NCI-H128 (cell line): ENCODE data around the gene RNF166.

ENCODE experiments used
- DNase-seq: peaks from one replicate; lab custom pipeline; 2025; ENCODE audit not compliant: unreplicated experiment; lab: John Stamatoyannopoulos, UW

Gene RNF166

DNA sequence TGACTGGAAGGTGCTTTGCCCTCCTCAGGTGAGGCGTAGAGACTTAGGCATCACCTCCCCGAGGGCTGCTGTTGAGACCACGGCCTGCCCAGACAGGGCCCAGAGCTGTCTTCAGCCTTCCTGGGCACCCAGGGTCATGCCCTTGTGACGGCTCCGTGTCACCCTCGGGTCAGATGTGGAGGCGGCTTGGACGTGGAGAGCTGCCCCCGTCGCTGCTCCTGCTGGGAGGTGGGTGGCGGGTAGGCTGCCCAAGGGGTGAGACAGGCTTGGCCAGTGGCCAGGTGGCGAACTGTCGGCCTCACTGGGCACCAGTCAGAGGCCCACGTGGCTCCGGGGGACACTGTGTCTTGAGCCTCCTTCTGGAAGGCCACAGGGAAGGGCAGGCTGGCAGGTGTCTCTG, 11.0 kb downstream of the RNF166 start:
- no peak for DNase-seq

DNA sequence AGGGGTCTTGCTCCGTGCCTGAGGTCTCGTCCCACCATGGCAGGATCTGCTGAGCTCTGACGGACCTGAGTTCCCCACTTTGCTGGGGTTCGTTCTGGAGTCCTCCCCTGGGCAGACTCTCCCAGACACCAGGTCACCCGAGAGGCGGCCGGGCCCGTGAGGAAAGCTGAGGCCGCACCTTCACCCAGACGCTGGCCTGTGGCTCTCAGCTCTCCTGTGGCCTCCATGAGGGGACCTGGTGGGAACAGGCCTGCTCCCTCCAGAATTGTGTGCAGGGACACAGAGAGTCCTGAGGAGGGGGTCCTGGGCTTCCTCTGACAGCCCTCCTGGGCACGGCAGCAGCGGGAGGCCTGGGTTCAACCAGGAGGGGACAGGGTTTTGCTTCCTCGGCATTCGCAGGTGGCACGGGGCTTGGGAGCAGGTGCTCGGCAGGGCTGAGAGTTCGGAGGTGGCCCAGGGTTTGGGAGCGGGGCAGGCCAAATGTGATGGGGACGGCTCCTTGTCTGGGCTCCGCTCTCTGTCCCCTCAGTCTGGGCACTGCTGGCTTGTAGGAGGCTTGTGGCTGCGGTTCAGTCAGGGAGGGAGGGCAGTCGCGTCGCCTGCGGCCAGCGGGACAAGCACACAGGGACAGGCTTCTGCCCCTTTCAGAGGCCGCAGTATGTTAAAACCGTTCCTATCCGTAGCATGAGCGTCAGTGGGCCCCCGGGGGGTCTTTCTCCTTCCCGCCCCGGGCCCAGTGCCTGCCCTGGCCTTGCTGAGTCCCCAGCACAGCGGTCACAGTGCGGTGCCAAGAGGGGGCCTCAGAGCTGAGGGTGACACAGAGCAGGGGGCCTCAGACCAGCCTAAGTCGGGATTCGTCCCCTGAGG, 11.8 kb downstream of the RNF166 start:
- DNase-seq = no peak

DNA sequence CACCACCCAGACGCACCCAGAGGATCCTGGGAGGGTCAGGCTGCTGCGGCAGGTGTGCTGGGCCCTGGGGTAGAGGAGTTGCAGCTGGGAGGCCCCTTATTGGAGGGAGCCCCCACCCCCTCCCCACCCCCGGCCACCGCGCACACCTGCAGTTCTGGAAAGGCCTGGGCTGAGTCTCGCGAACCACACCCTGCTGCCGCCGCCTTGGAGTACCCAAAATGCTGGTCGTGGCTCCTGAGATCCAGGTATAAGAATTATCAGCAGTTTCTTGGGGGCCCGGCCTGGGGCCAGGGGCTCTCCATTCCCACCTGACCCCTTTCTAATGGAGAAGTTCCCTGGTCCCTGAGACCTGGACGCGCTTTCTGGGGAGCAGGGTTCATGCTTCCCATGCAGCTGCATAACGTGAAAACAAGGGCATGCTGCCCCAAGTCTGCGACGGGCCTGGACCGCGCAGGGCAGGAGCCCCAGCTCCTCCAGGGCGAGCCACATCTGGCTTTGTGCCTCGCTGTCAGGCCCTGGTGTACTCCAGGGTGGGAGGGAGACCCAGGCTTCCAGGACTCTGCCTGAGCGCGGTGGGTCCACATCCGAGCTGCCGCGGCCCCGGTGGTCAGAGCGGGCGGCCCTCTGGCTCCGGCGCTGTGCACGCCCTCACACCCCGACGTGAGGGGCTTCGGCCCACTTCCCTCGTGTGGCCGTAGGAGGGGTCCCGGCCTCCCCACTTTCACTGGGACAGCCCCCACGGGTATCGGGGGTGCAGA, 12.6 kb downstream of the RNF166 start:
- no peak for DNase-seq

DNA sequence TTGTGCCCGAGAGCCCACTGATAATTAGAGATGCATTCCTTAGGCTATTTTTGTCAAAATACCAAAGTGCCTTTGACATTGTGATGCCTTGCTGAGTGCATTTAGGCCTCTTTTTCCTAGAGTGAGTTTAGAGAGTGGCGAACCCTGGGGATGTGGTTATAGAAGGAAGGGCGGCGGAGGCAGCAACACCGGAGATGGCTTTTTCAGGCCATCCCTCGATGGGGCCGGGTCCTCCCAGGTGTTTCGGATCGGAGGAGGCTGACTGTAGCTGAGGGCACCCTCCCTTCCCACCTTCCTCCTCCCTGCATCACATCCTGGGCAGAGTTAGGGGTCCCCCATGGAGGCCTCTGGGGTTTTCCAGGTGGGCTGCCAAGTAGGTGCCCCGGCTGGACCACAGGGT, 13.3 kb downstream of the RNF166 start:
- no peak for DNase-seq

DNA sequence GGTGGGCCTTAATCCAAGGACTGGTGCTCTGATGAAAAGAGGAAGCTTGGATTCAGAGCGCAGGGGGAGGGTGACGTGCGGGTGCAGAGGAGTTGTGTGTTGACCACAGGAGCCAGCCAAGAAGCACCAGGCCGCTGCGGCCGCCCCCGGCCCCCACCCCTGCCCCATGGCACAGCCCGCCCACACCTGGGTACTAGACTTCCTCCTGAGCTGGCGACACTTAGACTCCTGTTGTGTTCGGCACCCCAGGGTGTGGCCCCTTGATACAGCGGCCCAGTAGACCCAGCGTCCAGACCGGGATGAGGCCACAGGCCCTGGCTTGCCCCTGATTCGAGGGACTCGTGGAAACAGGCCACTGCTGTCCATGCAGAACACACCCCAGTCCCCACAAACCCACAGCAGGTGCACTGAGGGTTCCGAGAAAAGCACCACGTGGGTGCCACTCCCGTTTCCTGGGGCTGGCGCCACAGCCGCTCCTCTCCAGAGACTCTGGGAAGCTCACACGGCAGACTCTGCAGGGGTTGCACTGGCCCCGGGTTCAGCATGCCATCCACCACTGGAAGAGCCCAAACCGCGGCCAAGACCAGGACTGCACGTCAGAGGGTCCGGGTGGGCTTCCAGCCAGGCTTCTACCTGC, 14.2 kb downstream of the RNF166 start:
- DNase-seq = no peak

DNA sequence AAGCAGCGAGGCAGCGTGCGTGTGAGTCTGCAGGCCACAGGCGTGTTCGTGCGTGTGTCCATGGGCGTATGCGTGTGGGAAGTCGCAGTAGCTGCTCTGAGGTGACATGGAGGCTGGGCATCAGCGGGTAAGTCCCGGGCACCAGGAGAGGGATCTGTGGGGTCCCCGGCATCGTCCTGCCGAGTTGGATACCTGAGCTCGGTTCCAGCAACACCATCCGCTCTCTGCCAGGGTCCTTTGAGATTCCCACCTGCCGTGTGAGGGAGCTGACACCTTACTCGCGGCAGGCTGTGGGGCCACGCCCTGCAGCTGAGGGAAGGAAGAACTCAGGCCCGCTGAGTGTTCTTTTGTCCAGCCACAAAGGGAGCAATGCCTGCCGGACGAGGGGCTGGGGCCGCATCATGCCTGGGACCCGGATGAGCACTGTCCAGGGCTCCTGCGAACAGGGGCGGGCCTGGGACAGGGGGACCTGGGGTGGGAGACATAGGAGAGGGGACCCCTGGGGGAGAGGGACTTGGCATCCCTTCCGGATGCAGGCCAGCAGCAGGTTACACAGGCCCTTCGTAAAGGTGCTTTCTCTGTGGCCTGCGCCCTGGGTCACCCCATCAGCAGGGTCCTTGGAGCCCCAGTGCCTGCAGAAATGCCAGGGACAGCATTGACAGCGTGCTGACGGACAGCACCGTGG, 14.9 kb downstream of the RNF166 start:
- DNase-seq = no peak

DNA sequence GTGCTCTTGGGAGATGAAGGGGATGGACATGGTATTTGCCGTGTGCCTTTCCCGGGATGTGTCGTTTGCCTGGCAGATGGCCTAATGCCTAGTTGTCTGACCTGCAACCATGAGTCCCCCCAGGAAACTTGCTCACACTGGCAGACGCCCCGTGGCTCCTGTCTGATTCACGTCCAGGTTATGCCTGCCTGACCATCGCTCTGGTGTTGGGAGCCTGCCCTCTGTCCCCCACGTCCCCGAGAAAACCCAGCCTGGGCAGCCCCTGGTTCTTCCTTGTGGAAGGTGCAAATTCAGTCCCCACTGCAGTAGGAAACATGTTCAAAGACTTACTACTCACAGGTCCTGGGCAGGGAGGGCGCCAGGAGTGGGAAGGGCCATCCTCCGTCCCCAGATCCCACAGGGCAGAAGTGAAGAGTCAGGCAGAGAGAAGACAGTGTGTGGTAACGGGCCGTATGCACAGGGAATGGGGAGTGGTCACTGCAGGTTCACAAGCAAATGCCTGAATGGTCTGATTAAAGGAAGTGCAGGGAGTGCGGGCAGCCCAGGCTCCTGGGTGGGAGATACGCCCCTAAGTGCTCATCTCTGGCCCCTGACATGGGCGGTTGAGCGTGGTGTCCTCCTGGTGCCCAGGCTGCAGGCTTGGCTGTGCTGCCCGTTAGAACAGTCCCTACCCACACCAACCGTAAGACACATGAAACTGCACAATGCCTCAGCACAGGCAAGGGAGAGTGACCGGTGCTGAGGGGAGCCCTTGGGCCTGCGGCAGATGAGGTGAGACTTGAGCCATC, 15.7 kb downstream of the RNF166 start:
- no peak for DNase-seq

DNA sequence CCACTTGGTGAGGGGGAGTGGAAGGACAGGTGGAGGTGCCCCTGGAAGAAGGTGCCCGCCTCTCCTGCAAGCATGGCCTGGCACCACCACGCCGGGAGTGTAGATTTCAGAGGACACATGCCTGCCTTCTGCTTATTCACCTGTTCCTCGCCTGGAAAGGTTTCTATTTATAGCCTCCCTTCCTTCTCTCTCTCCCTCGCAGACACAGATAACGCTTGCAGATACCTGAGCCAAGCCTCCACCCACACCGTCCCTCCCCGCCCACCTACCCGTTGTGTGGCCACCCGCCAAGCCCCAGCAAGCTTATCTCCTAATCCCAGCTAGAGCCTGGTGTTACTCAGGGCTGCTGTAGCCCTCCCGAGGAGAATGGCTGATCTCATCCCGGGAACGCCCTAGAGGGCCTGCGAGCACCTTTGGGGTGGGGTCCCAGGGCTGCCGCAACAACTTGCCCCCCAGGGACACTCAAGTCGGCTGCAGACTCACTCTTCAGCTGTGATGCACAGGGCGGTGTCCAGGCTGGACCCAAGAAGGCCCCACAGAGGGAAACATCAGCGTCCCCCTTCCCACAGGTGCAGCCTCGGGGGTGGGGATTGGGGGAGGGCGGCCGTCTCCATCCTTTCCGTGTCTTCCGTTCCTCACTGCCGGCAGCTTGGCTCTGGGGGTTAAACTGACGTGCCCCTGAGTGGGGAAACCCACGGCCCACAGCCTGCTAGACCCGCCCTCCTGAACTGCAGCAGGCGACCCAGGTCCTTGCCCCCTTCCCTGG, 18.0 kb downstream of the RNF166 start:
- DNase-seq = no peak

DNA sequence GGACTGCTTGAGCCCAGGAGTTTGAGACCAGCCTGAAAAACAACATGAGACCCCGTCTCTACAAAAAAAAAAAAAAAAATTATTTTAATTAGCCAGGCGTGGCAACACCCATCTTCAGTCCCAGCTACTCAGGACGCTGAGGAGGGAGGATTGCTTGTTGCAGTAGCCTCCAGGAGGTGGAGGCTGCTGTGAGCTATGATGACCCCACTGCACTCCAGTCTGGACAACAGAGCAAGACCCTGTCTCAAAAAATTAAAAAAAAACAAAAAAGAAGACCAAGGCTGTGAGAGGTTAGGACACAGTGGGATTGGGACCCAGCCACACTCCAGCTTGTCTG, 18.6 kb downstream of the RNF166 start:
- no peak for DNase-seq

DNA sequence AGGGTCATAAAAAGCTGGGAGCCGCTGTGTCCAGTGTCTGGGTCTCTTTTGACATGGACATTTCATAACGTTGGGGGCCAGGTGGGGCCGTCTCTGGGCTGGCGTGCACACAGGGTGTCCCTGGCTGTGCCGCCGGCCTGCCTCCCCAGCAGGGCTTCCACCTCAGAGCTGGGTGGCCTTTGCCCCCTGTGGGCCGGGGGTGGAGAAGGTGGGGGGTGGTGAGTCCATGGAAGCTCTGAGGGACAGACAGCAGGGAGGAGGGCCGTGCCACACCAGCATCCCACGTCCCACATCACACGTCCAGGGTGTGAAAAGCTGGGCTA, 19.0 kb downstream of the RNF166 start:
- DNase-seq = no peak

DNA sequence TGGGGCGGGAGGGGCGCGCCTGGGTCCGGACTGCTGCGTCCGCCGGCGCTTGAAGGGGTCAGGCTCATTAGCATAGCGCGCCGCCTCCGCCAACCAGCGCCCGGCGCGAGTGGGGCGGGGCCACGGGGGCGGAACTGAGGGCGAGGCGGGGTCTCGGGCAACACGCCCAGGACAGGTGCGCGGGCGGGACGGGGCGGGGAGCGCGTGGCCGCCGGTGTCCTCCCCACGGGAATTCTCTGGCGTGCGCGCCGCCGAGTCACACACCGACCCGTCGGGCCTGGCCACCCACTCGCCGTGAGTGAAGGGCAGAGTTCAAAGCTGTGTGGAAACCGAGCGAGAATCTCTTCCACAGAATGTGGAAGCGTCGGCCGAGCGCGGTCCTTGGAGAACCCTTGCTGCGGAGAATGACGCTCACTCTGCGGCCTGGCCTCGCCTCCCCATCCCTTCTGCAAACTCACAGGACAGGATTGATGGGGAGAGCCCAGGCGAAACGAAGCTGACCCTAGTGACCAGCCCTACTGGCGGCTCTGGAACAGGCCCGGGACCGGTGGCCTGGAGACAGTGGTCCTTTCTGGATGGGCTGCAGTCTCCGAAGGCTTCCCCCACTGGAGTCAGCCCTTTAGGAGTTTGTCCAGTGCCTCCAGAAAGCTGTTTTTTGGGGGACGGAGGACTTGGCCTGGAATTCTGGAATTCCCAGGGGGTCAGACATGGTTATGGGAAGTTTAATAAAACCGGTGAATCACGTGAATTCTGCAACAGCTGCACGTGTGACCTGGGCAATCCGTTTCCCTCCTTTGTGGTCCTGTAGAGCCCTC, 19.6 kb downstream of the RNF166 start, which contains the start of gene SNAI3:
SNAI3 (minus strand) TSS at position 69 of the 815 bp plus-strand sequence. CDS start 101 bp downstream, outside the sequence.
- peak; percentile 23 for DNase-seq

DNA sequence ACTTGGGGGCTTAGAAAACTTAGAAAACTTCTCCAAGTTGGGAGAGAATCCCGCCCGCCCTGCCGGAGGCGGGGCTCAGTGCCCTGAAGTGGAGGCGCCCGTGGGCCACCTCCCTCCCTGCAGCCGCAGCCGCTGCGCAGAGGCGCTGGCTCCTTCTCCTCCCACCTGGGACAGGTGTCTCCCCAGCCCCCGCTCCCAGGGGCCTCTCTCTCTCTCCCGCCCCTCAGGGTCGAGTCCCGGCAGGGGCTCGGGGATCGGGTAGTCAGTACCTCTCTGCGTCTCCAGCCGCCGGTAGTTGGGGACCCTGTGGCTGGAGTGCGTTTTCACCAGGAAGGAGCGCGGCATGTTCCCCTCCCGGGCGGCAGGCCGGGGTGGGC, 20.2 kb downstream of the RNF166 start:
- DNase-seq = no peak

DNA sequence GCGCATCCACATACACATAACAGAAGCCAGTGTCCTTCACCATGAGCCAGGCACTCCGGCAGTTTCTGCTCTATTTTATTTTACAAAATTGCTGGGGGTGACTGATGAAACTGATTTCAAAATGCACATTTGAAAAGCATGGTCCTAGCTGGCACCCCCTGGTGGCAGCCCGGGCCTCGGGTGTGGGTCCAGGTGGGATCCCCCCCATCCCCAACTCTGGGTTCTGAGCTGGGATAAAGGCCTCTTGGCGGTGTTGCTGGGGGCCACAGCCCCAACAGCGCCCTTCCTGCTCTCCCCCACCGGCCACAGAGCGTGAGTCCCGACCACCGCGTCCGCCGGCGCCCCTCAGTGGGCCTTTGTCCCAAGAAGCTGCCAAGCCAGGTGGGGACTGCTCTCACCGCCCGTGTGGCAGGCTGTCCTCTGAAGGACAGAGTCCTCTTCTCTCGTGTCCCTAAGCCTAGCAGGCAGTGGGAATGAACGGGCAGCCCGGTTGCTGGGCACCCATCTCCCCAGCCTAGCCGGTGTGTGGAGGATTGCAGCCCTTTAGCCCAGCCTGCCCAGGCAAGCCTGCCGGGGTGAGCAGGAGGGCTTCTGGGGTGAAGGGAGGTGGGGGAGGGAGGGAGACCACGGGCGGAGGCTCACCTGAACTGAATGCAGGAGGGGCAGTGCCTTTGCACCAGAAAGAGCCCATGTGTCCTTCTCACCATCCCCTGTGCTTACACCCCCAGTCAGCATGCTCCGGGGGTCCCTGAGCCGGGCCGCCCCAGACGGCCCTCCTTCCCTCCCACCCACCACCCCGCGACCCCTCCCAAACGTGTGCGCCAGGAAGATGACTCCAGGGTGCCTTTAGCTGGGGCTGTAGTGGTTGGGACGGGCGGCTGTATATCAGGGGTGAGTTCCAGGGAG, 20.8 kb downstream of the RNF166 start:
- no peak for DNase-seq

DNA sequence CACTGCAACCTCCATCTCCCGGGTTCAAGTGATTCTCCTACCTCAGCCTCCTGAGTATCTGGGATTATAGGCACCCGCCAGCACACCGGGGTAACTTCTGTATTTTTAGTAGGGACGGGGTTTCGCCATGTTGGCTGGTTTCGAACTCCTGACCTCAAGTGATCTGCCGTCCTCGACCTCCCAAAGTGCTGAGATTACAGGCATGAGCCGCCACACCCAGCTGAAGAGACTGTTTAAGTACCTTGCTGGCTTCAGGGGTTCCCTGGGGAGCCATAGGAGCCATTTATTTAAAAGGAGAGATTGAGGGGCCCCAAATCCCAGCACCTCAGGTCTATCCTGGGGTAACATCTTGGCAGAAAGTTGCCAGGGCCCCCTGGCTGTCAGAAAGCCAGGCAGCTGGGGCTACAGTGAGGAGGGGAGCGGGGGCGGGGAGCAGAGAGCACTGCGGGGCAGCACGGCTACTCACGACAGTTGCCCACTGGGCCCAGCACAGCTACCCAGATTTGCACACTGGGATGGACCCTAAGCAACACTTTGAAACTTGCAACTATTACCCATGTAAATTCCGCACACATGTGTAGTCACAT, 21.5 kb downstream of the RNF166 start:
- no peak for DNase-seq

DNA sequence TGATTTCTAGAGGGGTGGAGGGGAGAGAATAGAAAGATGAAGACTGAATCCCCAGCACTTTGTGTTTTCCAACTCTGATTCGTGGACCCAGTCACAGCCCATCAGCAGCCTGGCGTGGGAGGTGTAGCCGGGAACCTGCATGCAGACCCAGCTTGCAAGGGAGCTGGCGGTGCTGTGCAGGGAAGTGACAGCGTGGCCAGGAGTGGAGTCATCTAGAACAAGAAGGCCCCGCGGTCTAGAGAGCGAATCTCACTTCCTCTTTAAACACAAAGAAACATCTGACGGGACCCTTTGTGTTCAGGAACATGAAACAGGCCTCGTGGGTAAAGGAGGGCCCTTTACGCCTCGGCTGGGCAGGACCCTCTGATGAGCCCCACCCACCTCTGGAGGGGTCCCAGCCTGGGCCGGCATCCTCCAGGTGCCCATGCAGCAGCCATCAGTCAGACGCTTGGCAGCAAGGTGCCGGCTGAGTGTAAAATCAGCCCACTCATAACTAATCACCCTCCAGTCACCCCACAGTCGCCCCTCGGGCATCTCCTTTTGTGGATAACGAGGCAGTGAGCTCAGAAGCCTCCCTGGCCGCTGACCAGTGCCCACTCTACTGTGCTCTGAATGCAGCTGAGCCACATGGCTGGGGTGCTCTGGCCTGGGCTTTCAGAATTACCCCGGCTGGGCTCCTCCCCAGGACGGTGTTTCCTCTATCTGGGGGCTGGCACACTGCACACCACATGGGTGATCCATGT, 24.3 kb downstream of the RNF166 start:
- DNase-seq = no peak

DNA sequence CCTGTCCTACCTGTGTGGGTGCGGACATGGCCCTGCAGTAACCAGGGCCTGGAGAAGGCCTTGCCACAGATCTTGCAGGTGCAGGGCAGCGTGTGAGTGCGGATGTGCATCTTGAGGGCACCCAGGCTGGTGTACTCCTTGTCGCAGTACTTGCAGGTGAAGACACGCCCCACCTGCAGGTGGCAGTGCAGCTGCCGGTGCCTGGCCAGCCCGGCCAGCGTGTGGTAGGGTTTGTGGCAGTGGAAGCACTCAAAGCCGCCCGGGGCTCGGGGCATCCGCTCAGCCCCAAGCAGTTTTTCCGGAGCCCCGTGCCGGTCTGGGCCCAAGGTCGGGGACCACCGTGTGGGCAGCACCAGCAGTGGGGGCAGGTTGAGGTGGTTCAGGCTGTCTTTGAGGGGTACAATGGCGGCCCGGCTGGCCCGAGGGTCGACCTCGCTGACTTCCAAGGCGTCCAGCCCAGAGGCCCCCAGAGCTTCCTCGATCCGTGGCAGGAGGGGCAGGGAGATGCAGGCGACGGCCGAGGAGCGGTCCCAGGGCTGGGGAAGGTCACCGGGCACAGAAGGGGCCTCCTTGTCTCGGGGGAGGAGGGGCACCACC, 25.0 kb downstream of the RNF166 start:
- DNase-seq = no peak
